Measurements from ENCODE around the gene PASK.

Gene PASK

DNA sequence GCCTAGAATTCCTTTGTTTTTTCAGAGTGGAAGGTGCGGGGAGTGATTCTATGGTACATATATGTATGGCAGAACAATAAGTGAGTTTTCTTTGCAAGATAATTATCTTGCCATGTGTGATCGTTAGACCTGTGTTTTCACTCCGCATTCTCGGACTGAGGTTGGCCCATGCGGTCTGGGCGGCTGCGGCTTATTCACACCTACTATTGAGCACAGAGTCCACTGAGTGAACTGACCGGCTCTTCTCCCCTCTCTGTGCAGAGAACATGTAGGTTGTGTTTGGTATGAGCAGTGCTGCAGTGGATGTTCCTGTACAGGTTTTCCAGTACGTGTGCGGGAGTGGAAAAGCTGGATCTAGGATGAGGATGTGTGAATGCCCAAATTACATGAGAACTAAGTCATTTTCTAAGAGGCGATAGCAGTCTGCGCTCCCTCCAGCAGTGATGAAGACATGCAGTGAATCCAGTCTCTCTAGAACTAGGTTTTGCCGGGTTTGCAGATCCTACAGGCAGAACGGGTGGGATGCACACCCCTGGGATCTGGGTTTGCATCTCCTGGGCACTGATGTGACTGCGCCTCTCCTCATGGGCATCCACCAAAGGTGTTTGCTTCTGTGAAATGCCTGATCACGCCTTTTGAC, 74.3 kb downstream of the PASK start:
- TF ChIP-seq, protein P1, sequence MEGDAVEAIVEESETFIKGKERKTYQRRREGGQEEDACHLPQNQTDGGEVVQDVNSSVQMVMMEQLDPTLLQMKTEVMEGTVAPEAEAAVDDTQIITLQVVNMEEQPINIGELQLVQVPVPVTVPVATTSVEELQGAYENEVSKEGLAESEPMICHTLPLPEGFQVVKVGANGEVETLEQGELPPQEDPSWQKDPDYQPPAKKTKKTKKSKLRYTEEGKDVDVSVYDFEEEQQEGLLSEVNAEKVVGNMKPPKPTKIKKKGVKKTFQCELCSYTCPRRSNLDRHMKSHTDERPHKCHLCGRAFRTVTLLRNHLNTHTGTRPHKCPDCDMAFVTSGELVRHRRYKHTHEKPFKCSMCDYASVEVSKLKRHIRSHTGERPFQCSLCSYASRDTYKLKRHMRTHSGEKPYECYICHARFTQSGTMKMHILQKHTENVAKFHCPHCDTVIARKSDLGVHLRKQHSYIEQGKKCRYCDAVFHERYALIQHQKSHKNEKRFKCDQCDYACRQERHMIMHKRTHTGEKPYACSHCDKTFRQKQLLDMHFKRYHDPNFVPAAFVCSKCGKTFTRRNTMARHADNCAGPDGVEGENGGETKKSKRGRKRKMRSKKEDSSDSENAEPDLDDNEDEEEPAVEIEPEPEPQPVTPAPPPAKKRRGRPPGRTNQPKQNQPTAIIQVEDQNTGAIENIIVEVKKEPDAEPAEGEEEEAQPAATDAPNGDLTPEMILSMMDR (IDR thresholded peaks at IDR 0.05; ENCODE audit: extremely low read depth, missing control alignments): no peak
- DNase-seq (ENCODE audit: low spot score): no peak

DNA sequence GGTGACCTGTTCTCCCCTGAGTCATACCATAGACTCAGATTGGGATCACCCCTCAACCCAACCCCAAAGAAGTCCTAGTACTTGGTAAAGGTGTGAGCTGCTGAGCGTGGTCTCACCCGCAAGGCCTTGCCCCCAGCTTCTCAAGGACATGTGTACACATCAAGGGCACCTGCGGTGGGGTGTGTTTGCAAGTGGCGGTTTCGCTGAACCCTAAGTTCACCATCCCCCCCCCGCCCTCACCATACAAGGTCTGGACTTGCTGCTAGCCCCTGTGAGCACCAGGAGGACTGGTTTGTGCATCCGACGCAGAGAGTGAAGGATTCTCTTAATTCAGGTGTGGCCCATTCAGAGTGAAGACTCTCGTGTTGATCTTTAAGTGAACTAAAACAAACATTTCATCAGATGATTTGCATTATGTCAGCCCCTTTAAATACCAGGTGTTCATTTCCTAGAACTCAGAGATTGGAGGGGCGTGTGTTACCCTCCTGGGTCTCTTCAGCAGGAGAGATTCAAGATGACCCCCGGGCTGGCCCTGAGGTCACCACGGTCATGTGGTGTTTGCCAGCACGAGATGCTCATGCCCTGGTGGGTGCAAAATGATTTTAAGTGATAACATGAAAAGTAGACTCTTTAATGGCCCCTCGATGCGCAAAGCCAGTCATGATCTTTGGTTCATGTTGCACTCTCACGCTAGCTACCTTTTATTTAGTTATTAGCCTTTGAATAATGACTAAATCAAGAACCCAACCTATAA, 75.0 kb downstream of the PASK start:
- TF ChIP-seq, protein P1 (IDR thresholded peaks at IDR 0.05; ENCODE audit: extremely low read depth, missing control alignments): no peak
- no peak for DNase-seq (ENCODE audit: low spot score)

DNA sequence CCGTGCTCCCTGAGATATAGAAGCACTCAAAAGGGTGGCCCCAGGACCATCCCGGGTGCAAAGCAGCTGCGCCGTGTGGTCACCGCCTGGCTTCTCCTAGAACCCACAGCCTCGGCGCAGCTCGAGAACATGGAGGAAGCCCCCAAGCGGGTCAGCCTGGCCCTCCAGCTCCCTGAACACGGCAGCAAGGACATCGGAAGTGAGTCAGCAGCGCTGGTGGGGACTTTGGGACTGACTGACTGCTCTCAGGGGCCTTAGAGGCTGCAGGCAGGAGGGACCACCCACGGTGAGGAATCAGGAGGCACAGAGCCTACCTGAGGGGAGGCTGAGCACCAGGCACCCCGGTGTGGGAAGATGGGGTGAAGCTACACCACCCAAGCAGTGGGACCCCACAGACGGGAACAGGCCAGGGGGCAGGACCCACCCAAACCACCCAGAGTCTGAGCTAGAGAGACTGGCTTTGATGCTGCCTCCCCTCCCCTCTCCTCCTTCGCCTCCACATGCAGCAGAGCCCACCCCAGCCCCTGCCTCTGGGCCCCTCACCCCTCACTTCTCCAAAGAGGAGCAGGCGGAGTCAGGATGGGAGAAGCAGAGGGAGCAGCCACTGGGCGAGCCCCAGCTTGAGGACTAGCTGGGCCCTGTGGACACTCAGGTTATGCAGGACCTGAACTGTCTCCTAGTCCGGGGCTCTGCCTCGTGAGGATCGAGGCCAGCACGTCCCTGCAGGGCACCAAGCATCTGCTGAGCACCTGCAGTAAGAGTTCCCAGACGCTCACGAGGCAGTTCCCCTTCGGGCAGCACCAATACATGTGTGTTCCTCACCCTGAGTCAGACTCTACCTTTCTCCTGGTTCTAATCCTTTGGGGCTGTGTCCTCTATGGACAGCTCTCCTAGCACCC, 75.9 kb downstream of the PASK start:
- DNase-seq (ENCODE audit: low spot score): no peak
- TF ChIP-seq, protein P1 (IDR thresholded peaks at IDR 0.05; ENCODE audit: extremely low read depth, missing control alignments): no peak

DNA sequence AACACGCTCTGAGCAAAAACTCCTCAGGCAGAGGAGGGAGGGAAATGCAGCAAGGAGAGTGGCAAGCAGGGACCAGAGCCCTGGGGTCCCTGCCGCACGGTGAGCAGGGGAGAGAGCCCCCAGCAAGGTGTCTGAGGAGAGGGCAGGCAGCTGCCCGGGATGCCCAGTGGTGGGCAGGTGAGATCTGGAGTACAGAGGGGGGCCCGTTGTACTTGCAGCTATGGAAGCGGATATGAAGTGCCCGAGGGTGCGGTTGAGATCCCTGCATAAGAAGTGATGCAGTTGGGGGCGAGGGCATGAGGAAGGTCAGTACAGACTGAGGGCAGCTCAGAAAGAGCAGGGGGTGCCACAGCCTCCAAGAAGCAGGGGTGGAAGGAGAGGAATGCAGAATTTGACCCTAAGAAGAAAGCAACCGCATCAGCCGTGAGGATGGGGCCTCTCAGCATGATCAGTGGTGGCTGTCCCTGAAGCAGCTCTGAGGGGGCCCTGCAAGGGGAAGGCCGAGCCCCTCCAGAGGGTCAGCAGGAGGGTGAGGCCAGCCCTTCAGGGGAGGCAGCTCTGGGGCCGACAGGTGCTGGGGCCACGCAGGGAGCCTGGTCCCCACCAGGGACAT, 76.6 kb downstream of the PASK start:
- no peak for DNase-seq (ENCODE audit: low spot score)
- TF ChIP-seq, protein P1 (IDR thresholded peaks at IDR 0.05; ENCODE audit: extremely low read depth, missing control alignments): no peak

DNA sequence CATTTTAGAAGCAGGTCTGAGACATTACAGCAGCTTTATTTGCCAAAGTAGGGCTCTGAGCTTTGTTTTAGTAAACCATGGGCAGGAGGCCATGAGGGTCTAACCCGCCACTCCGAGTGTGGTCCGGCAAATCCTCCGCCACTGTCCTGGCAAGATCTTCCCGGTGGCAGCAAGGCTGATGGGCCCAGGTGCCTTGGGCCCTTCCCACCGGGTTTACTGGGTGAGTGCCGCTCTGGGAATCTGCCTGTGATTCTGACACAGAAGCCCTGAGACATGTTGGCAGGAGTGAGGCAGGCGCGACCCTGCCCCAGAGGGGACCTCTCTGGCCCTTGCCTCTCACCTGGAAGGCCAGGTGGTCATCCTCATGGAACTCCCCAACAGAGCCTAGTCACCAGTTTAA, 77.1 kb downstream of the PASK start:
- DNase-seq (ENCODE audit: low spot score): no peak
- TF ChIP-seq, protein P1 (IDR thresholded peaks at IDR 0.05; ENCODE audit: extremely low read depth, missing control alignments): no peak

DNA sequence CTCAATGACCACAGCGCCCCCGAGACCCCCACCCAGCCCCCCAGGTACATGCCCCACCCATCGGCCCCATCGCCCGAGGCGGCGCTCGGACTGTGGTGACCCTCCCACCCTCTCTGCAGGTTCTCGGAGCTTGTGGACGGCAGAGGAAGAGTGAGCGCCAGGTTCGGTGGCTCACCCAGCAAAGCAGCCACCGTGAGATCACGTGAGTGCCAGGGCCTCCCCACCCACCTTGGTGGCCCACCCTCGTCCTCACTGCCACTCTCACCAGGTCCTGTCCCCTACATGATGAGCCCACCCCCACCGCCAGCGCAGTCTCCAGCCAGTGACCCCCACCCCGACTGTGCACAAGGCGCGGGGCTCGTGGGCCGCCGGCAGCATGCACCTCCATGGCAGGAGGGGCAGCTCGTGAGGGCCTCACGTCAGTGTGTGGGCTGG, 77.6 kb downstream of the PASK start:
- no peak for DNase-seq (ENCODE audit: low spot score)

More for the DNA sequence above, 77.6 kb downstream of the PASK start:
- TF ChIP-seq, protein P1 (IDR thresholded peaks at IDR 0.05; ENCODE audit: extremely low read depth, missing control alignments): no peak

Measured in GM20000 (cell line).